Activated B cell treated with CpG ODN at 0.5 μM for 24 hours (primary cell): ENCODE results near the gene CNPY3. TPM values are rescaled to one million over a fixed set of nuclear protein-coding genes. Genes with fewer than 3 reads are reported as not detected.

Experiments used
- ATAC-seq: fragments of 200-7000 bp; cut with Tn5 transposase; one replicate; pipeline ENCODE4 v1.10.0; 2021; ENCODE audit warnings: low read depth, mild to moderate bottlenecking, moderate library complexity
- CTCF ChIA-PET: fragments of 350-600 bp; sonication (Branson Sonifier 250); formaldehyde crosslinking; loops from one replicate; lab custom pipeline; 2021; ENCODE audit warnings: antibody characterized with exemption; lab: Charles Lee
- POLR2A ChIA-PET: fragments of 350-600 bp; sonication (Branson Sonifier 250); formaldehyde crosslinking; loops from one replicate; lab custom pipeline; 2021; ENCODE audit warnings: antibody characterized with exemption; lab: Charles Lee
- DNase-seq: peaks from one replicate; pipeline ENCODE4 v3.0.0; 2022
- H3K27ac Mint-ChIP-seq: one replicate; pipeline ENCODE4 v1.8.0; 2020; ENCODE audit warnings: mixed read lengths
- H3K27me3 Mint-ChIP-seq: one replicate; pipeline ENCODE4 v1.8.0; 2021; ENCODE audit warnings: mixed read lengths
- H3K36me3 Mint-ChIP-seq: one replicate; pipeline ENCODE4 v1.8.0; 2021; ENCODE audit warnings: low read depth, mixed read lengths
- H3K4me1 Mint-ChIP-seq: one replicate; pipeline ENCODE4 v1.8.0; 2021; ENCODE audit warnings: mixed read lengths
- H3K4me3 Mint-ChIP-seq: one replicate; pipeline ENCODE4 v1.8.0; 2020; ENCODE audit warnings: mild to moderate bottlenecking, mixed read lengths
- H3K9me3 Mint-ChIP-seq: one replicate; pipeline ENCODE4 v1.8.0; 2020; ENCODE audit warnings: mixed read lengths
- intact Hi-C: fragments of 100-400 bp; cut with micrococcal nuclease; formaldehyde crosslinking; loops from one replicate; pipeline ENCODE4 v1.15.1; 2024
- total RNA-seq: library from RNA; stranded (reverse); gene quantifications from 2 replicates; pipeline ENCODE4 v1.2.3, GENCODE V29; 2022
- TF ChIP-seq, protein P1 (sequence below): fragments of 200-600 bp; IDR thresholded peaks from one replicate; pipeline ENCODE4 v1.8.0; 2022; ENCODE audit warnings: antibody characterized with exemption, mild to moderate bottlenecking

Gene CNPY3
- total RNA-seq, 1 donor from 2014 or later, result 121 TPM

DNA sequence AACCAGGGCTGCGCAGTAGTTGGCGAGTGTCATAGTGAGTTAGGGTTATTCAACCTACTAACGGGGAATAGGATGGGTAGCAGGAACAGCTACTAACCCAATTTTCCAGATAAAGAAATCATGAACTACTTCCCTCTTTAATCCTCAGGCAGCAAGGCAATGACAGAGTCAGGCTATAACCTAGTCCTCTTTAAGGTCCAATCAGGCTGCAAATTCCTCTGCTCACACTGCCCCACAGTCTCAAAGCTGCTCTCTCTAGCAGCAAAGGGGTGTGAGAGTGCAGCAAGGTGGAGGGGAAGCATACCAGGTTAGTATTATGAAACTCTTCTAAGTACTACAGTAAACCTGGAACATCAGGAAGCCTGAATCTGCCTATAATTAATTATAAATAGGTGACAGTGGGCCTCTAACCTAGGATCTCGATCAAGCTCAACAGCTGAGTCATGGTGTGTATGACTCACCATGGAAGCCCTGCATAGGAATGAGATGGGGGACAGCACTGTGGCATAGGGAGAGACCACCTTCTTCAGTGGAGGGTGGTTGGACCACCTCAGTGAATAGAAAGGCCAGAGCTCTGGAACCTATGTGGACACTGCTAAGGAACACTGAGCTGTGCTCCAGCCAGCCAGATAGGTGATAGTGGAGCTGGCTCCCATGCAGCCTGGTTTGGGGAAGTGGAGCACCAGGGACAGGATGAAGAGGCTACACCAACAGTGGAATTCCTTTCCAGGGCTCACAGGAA, 41.8 kb downstream of the CNPY3 start:
- CTCF ChIA-PET, result no interaction called here

GRCh38 chr6:42971746-42972327, 42.6 kb downstream of the CNPY3 start:
- ChIA-PET POLR2A (interaction anchor here (0.6 to 2.7 kb wide), 4 partner anchors 7 to 42 kb away, joined by 4 to 7 read pairs (median 4); partner anchors contain the start of genes PEX6 and PPP2R5D), CTCF (no interaction called here)
- ATAC-seq (no peak), DNase-seq (no peak)
- H3K9me3 Mint-ChIP-seq, result no peaks in the 10 kb centered on the region
- no peak overlapping the region for H3K27ac Mint-ChIP-seq
- peaks cover 11% of the 10 kb centered on the region for H3K4me1 Mint-ChIP-seq
- TF ChIP-seq, protein P1, sequence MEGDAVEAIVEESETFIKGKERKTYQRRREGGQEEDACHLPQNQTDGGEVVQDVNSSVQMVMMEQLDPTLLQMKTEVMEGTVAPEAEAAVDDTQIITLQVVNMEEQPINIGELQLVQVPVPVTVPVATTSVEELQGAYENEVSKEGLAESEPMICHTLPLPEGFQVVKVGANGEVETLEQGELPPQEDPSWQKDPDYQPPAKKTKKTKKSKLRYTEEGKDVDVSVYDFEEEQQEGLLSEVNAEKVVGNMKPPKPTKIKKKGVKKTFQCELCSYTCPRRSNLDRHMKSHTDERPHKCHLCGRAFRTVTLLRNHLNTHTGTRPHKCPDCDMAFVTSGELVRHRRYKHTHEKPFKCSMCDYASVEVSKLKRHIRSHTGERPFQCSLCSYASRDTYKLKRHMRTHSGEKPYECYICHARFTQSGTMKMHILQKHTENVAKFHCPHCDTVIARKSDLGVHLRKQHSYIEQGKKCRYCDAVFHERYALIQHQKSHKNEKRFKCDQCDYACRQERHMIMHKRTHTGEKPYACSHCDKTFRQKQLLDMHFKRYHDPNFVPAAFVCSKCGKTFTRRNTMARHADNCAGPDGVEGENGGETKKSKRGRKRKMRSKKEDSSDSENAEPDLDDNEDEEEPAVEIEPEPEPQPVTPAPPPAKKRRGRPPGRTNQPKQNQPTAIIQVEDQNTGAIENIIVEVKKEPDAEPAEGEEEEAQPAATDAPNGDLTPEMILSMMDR, result no peak
- H3K27me3 Mint-ChIP-seq, result no peaks in the 10 kb centered on the region
- H3K36me3 Mint-ChIP-seq, result peaks cover 15% of the 10 kb centered on the region
- H3K4me3 Mint-ChIP-seq, result no peak overlapping the region
- intact Hi-C loops, result no loop called here

More for the DNA sequence above, 41.8 kb downstream of the CNPY3 start:
- no peaks in the 10 kb centered on the region for H3K27me3 Mint-ChIP-seq
- H3K4me1 Mint-ChIP-seq, result peaks cover 7% of the 10 kb centered on the region
- peak; percentile 42 for ATAC-seq
- TF ChIP-seq, protein P1, result no peak
- no peak overlapping the region for H3K4me3 Mint-ChIP-seq
- intact Hi-C loops, result no loop called here
- H3K36me3 Mint-ChIP-seq, result peaks cover 17% of the 10 kb centered on the region
- H3K9me3 Mint-ChIP-seq, result no peaks in the 10 kb centered on the region
- H3K27ac Mint-ChIP-seq, result no peak overlapping the region
- DNase-seq, result no peak
- POLR2A ChIA-PET, result interaction anchor here (0.6 to 2.7 kb wide), 5 partner anchors 8 to 42 kb away, joined by 4 to 7 read pairs (median 4); partner anchors contain the start of genes CNPY3, PEX6 and PPP2R5D

- peaks cover 13% of the 10 kb centered on the region for H3K36me3 Mint-ChIP-seq
- ChIA-PET CTCF (no interaction called here), POLR2A (interaction anchor here (0.5 to 1.2 kb wide), 4 partner anchors 42 to 631 kb away, joined by 3 to 10 read pairs (median 5); partner anchors contain the start of gene CNPY3)
- H3K4me3 Mint-ChIP-seq, result no peak overlapping the region
- intact Hi-C loops, result no loop called here
- DNase-seq, result no peak
- no peak overlapping the region for H3K27ac Mint-ChIP-seq
- H3K27me3 Mint-ChIP-seq, result no peaks in the 10 kb centered on the region
- no peaks in the 10 kb centered on the region for H3K9me3 Mint-ChIP-seq
- ATAC-seq, result no peak
- TF ChIP-seq, protein P1, result no peak
- H3K4me1 Mint-ChIP-seq, result peaks cover 23% of the 10 kb centered on the region
Observed at GRCh38 chr6:42973926-42974325, 44.6 kb downstream of the CNPY3 start.

- Mint-ChIP-seq H3K36me3 (peaks cover 17% of the 10 kb centered on the region), H3K4me3 (no peak overlapping the region), H3K4me1 (peaks cover 34% of the 10 kb centered on the region), H3K27ac (no peak overlapping the region), H3K27me3 (no peaks in the 10 kb centered on the region), H3K9me3 (no peaks in the 10 kb centered on the region)
- ChIA-PET POLR2A (interaction anchor here (0.6 to 1.3 kb wide), 3 partner anchors 9 to 69 kb away, joined by 3 to 5 read pairs (median 4); partner anchors contain the start of genes CNPY3 and PPP2R5D), CTCF (no interaction called here)
- DNase-seq, result no peak
- TF ChIP-seq, protein P1, result no peak
- intact Hi-C loops, result no loop called here
- no peak for ATAC-seq
Observed at GRCh38 chr6:42974919-42975505, 45.7 kb downstream of the CNPY3 start.
